Eye (tissue), 1 donor: ENCODE results near the gene DAZAP2.
"Not testable (repeated sequence)": the region's sequence is repeated elsewhere in the genome, so short reads cannot be mapped to it uniquely, and the experiment has no call there.

ENCODE experiments used
- DNase-seq: peaks from one replicate; pipeline ENCODE4 v3.0.0-alpha.2; 2015

The DAZAP2 gene

GRCh38 chr12:51247523-51248206, 9.0 kb downstream of the DAZAP2 start:
- DNase-seq: no peak

DNA sequence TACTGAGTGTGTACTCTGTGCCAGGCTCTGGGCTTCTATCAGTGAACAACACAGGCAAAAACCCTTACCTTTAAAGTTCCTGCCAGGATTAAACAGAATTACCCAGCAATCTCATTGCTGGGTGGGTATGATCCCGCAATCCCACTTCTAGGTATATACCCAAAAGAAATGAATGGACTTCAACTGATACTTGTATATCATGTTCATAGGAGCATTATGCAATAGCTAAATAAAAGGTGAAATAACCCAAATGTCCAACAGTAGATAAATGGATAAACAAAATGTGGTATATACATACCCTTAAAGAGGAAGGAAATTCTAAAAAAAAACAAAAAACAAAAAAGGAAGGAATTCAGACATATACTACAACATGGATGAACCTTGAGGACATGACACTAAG, 14.7 kb downstream of the DAZAP2 start:
- no peak for DNase-seq

DNA sequence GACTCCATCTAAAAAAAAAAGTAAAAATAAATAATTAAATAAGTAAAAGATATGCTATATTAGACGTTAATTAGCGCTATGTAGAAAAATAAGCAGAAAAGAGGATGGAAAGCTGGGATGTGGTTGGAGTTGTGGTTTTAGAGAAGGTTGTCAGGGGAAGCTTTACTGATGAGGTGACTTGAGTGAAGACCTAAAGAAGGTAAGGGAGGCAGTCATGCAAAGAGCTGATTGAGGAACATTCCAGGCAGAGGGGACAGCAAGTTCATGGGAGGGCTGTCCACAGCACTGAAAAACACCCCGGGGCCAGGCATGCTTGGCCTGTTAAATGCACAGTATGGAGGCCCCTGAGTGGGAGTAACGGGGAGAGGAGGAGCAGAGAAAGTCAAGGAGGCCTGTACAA, 15.9 kb downstream of the DAZAP2 start:
- DNase-seq: no peak

GRCh38 chr12:51259600-51259999, 21.0 kb downstream of the DAZAP2 start:
- DNase-seq: not testable (repeated sequence)

DNA sequence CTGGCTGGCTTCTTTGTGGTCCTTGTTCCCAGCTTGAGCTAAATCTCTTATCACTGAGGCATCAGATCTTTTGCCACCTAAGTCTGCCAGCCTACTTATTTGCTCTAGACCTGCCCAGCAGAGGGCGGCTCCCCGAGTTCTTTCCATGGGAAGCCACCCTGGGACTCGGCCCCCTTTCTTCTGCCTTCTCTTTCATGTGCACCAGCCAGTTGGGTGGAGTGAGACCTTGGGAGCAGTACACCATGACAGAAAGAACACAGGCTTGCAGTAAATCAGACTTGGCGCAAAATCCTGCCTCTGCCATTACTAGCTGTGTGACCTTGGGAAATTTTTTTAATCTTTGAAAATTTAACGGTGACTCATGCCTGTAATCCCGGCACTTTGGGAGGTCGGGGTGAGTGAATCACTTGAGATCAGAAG, 24.1 kb downstream of the DAZAP2 start:
- DNase-seq: peak; percentile 10

DNA sequence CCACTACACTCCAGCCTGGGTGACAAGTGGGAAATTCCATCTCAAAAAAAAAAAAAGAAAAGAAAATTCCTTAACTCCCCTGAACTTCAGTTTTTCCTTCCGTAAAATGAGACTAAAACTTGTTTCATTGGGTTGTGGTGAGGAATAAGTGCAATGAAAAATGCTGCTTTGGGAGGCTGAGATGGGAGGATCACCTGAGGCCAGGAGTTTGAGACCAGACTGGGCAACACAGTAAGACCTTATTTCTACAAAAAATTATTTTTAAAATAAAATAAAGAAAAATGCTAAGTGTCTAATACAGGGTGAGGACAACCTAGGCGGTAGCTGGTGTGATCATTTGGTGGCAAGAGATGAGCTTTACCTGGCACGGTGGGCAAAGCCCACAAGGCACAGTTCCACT, 24.7 kb downstream of the DAZAP2 start:
- no peak for DNase-seq

GRCh38 chr12:51264297-51264696, 25.7 kb downstream of the DAZAP2 start:
- no peak for DNase-seq

DNA sequence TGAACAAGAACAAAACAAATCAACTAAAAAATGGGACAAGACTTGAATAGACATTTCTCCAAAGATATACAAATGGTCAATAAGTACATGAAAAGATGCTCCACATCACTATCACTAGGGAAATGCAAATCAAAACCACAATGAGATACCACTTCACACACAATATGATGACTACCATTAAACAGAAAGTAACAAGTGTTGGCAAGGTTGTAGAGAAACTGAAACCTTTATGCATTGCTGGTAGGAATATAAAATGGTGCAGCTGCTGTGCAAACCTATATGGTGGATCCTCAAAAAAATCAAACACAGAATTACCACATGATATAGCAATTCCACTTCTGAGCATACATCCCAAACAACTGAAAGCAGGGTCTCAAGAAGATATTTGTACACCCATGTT, 26.4 kb downstream of the DAZAP2 start:
- DNase-seq: no peak

GRCh38 chr12:51269174-51270066, 30.8 kb downstream of the DAZAP2 start:
- DNase-seq: peak; percentile 54

DNA sequence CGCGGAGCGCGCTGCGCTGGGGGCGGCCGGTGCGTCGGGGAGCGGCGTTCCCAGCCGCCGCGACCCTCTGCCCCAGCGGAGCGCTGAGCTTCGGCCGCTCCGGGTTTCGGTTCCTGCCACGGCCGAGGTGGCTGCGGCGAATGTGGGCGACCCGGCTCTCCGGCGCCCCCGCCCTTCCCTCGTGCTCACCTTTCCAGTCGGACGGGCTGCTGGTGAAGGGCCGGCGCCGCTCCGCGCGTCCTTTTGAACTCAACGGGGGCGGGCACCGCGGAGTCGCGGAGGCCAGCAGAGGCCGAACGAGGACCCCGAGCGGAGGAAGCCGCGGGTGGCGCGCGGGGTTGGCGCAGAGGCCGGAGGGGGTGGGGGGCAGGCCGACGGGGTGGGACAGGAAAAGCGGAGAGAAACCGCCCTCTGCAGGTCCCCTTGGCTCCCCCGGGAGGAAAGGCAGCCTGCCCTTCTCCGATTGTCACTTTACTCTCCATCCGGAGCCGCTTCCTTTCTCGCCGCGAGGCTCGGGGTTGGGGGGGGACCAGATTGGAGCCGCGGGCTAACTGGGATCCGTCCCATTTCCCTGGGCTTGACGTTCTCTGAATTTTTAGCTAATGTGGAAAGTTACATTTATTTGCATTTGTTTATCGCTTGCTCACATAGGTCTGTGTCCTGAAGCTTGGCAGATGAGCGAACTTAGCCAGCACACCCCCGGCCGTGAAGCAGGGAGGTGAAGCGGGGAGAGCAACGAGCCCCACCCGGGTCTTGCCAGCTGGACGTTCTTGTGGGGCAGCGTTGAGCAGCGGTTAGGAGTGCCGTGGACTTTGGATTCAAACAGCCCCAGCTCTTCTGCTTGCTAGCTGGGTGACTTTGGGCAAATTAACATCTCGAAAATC, 31.7 kb downstream of the DAZAP2 start, which contains the start of gene SMAGP:
Gene SMAGP, minus strand, starts transcription at position 349 of the 884 bp plus-strand sequence. CDS start 1,137 bp downstream, outside the sequence.
- DNase-seq: peak; percentile 80

DNA sequence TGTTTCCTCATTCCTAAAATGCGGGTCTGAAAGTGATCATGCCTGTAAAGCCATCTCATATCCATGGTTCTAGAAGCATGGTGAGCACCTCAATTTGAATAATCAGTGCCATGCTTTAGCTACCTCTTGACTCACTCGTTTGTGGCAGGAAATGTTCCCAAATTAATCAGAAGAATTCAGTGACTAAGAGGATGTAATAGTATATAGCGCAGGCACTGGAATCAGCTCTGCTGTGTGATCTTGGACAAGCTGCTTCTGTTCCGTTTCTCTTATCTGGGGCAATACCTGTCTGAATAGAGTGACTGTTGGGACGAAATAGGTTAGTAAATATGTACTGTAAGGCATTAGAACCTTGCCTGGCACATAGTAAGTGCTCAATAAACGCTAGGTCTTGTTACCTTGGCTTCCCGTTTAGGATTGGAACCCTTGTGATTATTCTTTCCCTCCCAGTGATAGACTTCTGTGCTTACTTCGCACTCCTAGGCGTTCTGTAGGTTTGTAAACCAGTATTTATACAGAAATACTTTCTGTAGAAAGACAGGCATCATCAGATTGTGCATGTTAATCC, 32.4 kb downstream of the DAZAP2 start:
- DNase-seq: no peak

DNA sequence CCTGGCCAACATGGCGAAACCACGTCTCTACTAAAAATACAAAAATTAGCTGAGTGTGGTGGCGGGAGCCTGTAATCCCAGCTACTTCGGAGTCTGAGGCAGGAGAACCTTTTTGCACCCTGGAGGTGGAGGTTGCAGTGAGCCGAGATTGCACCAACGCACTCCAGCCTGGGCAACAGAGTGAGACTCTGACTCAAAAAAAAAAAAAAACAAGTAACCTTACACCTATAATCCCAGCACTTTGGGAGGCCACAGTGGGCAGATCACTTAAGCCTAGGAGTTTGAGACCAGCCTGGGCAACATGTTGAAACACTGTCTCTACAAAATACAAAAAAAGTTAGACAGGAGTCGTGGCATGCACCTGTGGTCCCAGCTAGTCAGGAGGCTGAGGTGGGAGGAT, 34.2 kb downstream of the DAZAP2 start:
- not testable (repeated sequence) for DNase-seq

DNA sequence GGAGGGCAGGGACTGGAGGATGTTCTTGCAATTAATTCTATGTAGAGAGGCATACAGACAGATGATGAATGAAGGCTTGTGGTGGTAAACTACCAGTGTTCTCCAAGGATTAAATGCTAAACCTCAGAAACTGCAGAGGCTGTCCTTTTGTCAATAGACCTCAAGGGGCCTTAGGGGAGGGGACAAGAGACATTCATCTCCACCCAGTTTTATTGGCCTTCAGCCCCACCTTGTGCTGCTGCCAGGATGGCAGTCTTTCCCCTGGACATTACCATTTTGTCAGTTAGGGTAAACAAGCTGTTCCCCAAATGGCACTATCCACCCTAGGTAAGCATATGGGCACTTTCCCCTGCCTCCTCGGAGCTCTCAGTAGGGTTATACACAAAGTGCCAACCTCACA, 36.5 kb downstream of the DAZAP2 start:
- no peak for DNase-seq

DNA sequence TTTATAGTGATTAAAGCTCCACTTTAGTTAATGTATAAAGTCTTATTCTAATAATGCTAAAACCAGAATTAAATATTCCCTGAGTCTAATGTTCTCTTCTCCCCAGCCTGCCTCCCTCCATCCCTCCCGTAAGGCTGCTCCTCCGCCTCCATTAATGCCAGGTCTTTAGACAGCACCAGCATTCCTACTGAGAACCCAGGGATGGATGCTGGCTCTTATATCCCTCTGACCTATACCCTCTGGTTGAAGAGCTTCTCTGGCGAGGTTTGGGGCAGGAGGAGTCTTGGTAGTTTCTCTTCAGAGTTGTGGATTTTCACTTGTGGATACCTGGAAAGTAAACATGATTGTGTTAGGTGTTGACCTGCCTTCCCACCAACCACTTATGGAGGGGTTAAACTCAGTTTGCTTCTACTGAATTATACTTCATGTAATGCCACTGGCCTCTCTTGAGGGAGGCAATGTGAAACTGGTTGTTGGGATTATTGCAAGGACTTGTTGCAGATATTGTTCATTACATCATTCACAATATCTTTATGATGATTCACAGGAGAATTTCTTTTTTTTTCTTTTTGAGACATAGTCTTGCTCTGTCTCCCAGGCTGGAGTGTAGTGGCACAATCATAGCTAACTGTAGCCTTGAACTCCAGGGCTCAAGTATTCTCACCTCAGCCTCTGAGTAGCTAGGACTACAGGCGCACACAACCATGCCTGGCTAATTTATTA, 42.7 kb downstream of the DAZAP2 start:
- DNase-seq: no peak

DNA sequence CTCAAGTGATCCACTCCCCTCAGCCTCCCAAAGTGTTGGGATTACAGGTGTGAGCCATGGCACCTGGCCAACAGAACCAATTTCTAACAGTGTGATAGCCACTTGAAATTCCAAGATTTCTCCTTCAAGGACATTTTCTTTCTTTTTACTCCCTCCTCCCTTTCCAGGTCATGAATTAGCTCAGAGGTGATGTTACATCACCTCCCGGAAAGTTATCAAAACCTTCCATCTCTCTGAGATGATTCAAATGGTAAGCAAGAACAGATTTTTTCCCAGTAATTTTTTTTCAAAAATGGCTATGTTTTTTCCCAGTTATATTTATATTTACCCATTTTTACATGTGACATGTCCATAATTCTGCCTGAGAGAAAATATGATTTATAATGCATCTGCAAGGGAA, 47.2 kb downstream of the DAZAP2 start:
- DNase-seq: no peak

GRCh38 chr12:51291603-51292513, 53.2 kb downstream of the DAZAP2 start:
- not testable (repeated sequence) for DNase-seq
